Measurements from ENCODE around the gene ENDOV.
A peak's percentile ranks its signal among the peaks of the same experiment; 100 is the strongest.

Gene ENDOV

GRCh38 chr17:80416260-80416939 is 1.4 kb downstream of the ENDOV start:
- DNase-seq (ENCODE audit: low read depth), result no peak

- DNase-seq (ENCODE audit: low read depth), result no peak
These were observed 1.9 kb downstream of the ENDOV start for GRCh38 chr17:80416940-80417293.

GRCh38 chr17:80418589-80418988 is 3.6 kb downstream of the ENDOV start:
- no peak for DNase-seq (ENCODE audit: low read depth)

GRCh38 chr17:80419255-80419654 is 4.3 kb downstream of the ENDOV start:
- DNase-seq (ENCODE audit: low read depth), result no peak

- no peak for DNase-seq (ENCODE audit: low read depth)
These were observed 6.6 kb downstream of the ENDOV start for GRCh38 chr17:80421381-80422090.

- no peak for DNase-seq (ENCODE audit: low read depth)
These were observed 7.3 kb downstream of the ENDOV start for GRCh38 chr17:80422276-80422675.

GRCh38 chr17:80422981-80423380 is 8.0 kb downstream of the ENDOV start:
- DNase-seq (ENCODE audit: low read depth), result no peak

GRCh38 chr17:80423536-80424225 is 8.7 kb downstream of the ENDOV start:
- no peak for DNase-seq (ENCODE audit: low read depth)

GRCh38 chr17:80424261-80424660 is 9.3 kb downstream of the ENDOV start:
- no peak for DNase-seq (ENCODE audit: low read depth)

- peak; percentile 41 for DNase-seq (ENCODE audit: low read depth)
These were observed 10.2 kb downstream of the ENDOV start for GRCh38 chr17:80424878-80425765.

GRCh38 chr17:80425835-80426426 is 11.0 kb downstream of the ENDOV start:
- no peak for DNase-seq (ENCODE audit: low read depth)

- peak; percentile 79 for DNase-seq (ENCODE audit: low read depth)
These were observed 11.8 kb downstream of the ENDOV start for GRCh38 chr17:80426671-80427326.

GRCh38 chr17:80427366-80428282 is 12.7 kb downstream of the ENDOV start:
- no peak for DNase-seq (ENCODE audit: low read depth)

GRCh38 chr17:80428363-80428762 is 13.4 kb downstream of the ENDOV start:
- DNase-seq (ENCODE audit: low read depth), result no peak

- DNase-seq (ENCODE audit: low read depth), result no peak
These were observed 13.8 kb downstream of the ENDOV start for GRCh38 chr17:80428796-80429195.

- no peak for DNase-seq (ENCODE audit: low read depth)
These were observed 14.6 kb downstream of the ENDOV start for GRCh38 chr17:80429356-80430275.

- no peak for DNase-seq (ENCODE audit: low read depth)
These were observed 15.7 kb downstream of the ENDOV start for GRCh38 chr17:80430446-80431245.

All from ELR (cell line).